ELR (cell line): Measurements from ENCODE around the gene PARD3B.

Experiments used
- DNase-seq: peaks from one replicate; pipeline ENCODE4 v3.0.0-alpha.2; 2015; ENCODE audit warnings: low read depth

PARD3B gene

GRCh38 chr2:205511641-205512040 is 966.4 kb downstream of the PARD3B start:
- no peak for DNase-seq

- no peak for DNase-seq
These were observed 975.0 kb downstream of the PARD3B start for GRCh38 chr2:205520311-205520710.

GRCh38 chr2:205524656-205525055 is 979.4 kb downstream of the PARD3B start:
- no peak for DNase-seq

- DNase-seq, result peak; percentile 37
These were observed 982.5 kb downstream of the PARD3B start for GRCh38 chr2:205527801-205528200.

GRCh38 chr2:205531072-205531471 is 985.8 kb downstream of the PARD3B start:
- no peak for DNase-seq

- no peak for DNase-seq
These were observed 986.3 kb downstream of the PARD3B start for GRCh38 chr2:205531489-205532148.

- no peak for DNase-seq
These were observed 989.7 kb downstream of the PARD3B start for GRCh38 chr2:205535001-205535400.

GRCh38 chr2:205539603-205540002 is 994.3 kb downstream of the PARD3B start:
- peak; percentile 4 for DNase-seq

- no peak for DNase-seq
These were observed 994.8 kb downstream of the PARD3B start for GRCh38 chr2:205540036-205540435.

GRCh38 chr2:205543262-205543843 is 998.1 kb downstream of the PARD3B start:
- no peak for DNase-seq

GRCh38 chr2:205543937-205544702 is 998.8 kb downstream of the PARD3B start:
- DNase-seq, result peak; percentile 2

- DNase-seq, result no peak
These were observed 1000.9 kb downstream of the PARD3B start for GRCh38 chr2:205545971-205546816.

- no peak for DNase-seq
These were observed 1010.4 kb downstream of the PARD3B start for GRCh38 chr2:205555566-205556230.

- no peak for DNase-seq
These were observed 1011.1 kb downstream of the PARD3B start for GRCh38 chr2:205556357-205556756.

GRCh38 chr2:205556841-205557539 is 1011.7 kb downstream of the PARD3B start:
- DNase-seq, result no peak

- DNase-seq, result no peak
These were observed 1012.6 kb downstream of the PARD3B start for GRCh38 chr2:205557873-205558272.

GRCh38 chr2:205561441-205561840 is 1016.2 kb downstream of the PARD3B start:
- DNase-seq, result no peak

- DNase-seq, result peak; percentile 5
These were observed 1018.4 kb downstream of the PARD3B start for GRCh38 chr2:205563646-205564045.

GRCh38 chr2:205564346-205565141 is 1019.3 kb downstream of the PARD3B start:
- DNase-seq, result no peak

GRCh38 chr2:205565142-205565522 is 1019.9 kb downstream of the PARD3B start:
- no peak for DNase-seq
